TTC549 (cell line): ENCODE data around the gene NOL3.

Experiments
- FAIRE-seq: peaks from 2 replicates; lab custom pipeline; 2012; peaks lifted over from hg19 to GRCh38; lab: Jason Lieb, UNC

The NOL3 gene

DNA sequence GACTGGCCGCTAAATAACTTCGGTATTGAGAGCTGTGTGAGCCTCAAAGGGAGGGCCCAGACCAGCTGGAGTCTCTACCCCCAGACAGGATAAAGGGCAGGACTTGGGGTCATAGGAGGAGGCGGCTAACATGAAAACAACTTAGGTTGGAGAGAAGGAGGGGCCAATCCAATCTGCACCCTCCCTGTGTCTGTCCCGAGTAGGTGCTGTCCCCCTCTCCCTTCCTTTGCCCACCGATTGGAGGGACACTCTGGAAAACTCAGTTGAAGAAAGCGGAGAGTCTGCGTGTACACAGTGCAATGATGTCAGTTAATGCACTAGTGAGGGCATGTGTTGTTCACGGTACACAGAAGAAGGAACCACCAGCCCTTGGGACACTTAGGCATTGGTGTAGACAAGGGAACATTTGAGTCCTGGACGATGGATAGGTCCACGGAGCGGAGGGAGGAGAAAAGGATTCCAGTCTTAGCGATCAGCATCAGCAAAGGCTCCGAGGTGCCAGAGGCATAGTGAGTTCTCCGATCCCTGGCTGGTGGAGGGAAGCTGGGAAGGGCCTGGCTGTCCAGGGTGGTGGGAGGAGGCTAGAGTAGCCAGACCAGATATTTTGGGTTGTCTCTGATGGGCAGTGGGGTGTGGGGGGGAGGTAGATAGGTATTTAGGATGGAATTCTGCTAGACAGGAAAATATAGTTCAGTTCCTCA is 761 bp downstream of the NOL3 start:
- FAIRE-seq, result no peak

DNA sequence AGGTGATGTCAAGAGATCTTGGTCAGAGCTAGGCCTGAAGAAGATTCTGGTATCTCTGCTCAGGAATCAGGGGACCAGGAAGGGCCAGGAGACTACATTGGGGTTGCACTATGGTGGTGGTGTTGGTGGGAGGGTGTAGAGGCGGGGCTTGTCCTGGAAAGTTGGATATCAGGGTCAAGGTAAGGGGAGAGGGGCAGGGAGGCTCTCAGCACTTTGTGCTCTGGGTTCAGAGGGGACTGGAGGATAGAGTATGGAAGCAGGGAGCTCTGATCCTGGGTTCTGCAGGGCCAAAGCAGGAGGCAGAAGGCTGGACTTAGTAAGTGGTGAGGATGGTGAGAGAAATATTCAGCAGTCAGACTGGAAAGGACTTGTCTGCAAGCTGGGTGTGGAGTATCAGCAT is 3.0 kb downstream of the NOL3 start:
- no peak for FAIRE-seq

DNA sequence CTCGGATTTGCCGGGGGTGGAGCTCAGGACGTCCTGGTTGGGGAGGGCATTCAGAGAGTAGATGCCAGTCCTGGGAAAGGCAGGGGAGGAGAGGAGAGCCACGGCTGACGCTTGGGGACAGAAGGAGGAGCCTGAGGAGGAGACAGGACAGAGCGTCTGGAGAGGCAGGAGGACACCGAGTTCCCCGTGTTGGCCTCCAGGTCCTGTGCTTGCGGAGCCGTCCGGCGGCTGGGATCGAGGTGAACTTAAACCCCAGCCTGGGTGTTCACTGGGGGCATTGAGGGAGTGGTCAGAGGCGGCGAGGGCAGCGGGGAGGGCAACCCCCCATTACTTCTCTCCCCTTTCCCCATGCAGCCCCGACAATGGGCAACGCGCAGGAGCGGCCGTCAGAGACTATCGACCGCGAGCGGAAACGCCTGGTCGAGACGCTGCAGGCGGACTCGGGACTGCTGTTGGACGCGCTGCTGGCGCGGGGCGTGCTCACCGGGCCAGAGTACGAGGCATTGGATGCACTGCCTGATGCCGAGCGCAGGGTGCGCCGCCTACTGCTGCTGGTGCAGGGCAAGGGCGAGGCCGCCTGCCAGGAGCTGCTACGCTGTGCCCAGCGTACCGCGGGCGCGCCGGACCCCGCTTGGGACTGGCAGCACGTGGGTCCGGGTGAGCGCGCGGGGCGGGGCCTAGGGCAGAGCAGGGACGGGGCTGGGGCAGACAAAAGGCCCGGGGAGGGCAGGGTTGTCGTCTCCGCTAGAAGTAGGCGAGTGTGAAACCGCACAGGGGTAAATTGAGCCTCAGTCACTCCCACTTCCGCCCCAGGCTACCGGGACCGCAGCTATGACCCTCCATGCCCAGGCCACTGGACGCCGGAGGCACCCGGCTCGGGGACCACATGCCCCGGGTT is 3.7 kb downstream of the NOL3 start:
- no peak for FAIRE-seq

DNA sequence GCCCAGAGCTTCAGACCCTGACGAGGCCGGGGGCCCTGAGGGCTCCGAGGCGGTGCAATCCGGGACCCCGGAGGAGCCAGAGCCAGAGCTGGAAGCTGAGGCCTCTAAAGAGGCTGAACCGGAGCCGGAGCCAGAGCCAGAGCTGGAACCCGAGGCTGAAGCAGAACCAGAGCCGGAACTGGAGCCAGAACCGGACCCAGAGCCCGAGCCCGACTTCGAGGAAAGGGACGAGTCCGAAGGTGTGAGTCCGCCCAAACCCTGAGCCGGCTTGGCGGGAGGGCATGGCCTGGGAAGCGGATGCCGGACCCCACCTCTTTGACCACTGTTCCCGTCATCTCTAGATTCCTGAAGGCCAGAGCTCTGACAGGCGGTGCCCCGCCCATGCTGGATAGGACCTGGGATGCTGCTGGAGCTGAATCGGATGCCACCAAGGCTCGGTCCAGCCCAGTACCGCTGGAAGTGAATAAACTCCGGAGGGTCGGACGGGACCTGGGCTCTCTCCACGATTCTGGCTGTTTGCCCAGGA is 4.4 kb downstream of the NOL3 start:
- no peak for FAIRE-seq

DNA sequence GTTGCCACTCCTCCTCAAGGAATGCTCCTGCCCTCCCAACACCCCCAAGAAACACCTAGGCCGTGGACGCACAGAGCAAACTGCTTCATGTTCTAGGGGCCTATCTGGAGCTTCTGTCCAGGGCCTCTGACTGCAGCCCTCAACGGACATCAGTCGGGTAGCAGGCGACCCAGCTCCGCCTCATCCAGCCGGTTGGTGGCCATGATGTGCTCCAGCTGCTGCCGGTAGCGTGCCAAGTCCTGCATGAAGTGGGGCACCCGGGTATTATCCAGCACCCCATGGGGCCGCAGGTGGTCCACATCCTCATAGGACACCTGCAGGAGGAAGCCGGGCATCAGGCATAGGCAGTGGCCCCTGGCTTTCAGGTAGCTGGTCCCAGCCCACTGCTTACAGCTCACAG is 6.3 kb downstream of the NOL3 start:
- FAIRE-seq, result no peak

DNA sequence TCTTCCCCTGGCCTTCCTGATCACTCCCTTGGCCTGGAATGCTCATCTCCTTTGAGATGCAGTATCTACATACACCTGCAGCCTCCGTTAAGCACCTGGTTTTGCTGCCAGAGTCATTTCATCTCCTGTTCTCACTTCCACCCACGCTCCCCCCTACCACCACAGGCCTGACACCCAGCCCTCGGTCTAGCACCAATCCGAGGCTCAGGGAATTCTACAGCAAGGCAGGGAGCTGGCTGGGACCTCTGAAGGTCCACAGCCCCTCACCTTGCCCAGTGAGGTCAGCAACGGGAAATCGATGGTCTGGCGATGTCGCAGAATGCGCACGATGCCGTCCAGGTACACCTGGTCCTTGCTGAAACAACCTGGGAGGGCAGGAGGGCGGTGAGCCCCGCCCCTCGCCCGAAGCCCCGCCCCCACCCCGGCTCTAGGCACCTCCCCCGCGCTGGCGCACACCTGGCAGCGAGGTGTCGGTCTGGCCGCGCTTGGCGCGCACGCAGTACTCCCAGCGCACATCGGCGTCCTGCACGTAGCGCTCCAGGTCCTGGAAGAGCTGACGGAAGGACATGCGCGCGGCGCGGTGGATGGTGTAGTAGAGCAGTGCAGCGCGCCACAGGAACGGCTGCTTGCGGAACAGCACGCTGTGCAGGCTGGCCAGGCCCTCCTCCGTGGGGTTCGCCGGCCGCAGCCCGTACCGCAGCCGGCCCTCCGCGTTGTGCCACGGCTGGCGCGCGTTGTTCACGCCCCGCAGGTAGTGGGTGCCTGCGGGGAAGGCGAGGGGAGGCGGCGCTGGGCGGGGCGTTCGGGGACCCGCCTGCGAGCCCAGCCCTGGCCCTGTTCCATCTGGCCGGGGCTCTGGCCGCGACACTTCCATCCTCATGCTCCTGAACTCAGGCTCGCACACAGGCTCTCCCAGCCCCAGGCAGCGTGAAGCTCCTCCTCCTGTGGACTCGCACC is 7.7 kb downstream of the NOL3 start:
- no peak for FAIRE-seq

DNA sequence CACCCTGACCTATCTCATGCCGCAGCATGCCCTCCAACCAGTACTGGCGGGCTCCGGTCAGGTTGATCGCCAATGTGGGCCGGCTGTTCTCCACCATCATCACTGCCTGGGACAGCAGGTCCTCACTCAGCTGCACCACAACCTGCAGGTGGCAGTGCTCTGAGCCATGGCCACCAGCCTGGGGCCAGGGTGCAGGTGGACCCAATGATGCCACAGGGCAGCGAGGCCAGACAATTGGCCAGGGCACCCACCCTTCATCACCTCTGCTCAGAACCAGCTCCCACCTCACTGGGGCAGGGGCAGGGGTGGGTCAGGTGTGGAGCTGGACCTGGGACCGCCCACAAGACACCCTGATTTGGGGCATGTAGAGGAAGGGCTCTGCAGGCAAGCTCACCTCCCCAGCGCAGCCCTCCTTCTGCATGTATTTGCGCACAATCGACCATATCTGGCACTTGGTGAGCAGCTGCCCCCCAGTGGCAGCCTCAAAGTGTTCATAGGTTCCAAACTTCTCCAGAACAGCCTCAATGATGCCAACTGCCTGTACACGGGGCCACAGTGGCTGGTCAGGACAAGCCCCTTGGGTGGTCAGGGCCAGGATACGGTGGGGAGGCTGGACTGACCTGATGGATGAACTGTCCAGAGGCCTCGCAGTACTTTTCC is 9.2 kb downstream of the NOL3 start:
- FAIRE-seq, result no peak

DNA sequence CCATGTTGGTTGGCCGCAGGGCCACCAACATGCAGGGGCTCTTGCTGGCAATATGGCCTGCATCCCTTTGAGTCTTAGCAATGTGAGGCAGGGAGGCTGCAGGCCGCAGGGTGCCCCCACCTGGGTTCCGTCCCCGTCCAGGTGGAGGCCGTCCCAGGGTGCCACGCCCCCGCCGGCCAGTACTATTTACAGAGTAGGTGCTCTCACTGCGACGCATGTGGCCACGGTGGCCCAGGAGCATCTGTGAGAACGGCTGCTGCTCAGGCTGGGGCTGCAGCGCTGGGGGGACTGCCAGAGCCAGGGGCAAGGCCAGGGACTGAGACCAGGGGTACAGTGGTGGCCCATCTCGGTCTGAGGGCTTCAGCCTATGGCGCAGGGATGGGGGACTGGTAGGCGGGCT is 9.8 kb downstream of the NOL3 start:
- no peak for FAIRE-seq

DNA sequence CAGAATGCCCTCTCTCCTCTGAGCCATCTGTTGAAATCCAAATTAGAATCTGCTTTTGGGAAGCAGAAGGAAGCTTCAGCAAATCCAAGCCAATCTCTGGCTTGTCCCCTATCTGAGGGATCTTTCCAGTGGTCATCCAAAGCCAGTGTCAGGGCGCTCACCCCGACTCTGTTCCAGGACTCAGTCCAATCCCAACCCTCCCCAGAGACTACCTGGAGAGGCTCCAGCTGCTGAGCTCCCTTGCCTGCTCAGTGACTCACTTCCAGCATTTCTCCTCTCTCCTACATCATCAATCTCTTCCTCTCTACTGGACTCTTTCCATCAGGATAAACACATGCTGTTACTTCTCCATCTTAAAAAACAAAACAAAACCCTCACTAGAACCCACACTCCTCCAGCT is 11.0 kb downstream of the NOL3 start:
- FAIRE-seq, result no peak

DNA sequence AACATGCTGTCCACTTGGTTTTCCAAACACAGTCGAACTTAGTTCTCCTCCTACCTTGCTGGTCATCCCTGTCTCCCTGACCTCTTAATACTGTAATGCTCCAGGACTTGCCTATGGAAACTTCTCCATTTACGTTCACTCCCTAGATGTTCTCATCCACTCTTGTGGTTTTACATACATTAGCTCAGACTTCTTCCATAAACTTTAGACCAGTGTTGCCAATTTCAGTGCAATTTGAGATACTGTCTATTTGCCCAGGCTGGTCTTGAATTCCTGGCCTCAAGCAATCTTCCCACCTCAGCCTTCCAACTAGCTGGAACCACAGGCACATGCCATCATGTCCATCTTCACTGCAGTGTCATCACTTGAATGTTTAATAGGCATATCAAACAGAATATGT is 11.9 kb downstream of the NOL3 start:
- FAIRE-seq, result no peak

DNA sequence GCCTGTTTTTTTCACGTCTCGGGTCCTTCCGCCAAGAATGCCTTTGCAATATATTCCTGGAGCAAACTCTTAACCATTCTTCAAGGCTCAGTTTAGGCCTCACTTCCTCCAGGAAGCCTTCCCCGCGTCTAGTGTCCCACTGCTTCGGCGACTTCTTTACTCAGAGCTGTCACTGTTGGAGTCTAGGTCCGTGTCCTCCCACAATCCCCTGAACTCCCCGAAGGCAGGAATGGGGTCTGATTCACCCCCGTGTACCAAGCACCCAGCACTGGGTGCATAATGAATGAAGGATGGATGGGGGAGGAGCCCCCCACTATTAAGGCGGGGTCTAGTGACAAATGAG is 12.9 kb downstream of the NOL3 start:
- no peak for FAIRE-seq

DNA sequence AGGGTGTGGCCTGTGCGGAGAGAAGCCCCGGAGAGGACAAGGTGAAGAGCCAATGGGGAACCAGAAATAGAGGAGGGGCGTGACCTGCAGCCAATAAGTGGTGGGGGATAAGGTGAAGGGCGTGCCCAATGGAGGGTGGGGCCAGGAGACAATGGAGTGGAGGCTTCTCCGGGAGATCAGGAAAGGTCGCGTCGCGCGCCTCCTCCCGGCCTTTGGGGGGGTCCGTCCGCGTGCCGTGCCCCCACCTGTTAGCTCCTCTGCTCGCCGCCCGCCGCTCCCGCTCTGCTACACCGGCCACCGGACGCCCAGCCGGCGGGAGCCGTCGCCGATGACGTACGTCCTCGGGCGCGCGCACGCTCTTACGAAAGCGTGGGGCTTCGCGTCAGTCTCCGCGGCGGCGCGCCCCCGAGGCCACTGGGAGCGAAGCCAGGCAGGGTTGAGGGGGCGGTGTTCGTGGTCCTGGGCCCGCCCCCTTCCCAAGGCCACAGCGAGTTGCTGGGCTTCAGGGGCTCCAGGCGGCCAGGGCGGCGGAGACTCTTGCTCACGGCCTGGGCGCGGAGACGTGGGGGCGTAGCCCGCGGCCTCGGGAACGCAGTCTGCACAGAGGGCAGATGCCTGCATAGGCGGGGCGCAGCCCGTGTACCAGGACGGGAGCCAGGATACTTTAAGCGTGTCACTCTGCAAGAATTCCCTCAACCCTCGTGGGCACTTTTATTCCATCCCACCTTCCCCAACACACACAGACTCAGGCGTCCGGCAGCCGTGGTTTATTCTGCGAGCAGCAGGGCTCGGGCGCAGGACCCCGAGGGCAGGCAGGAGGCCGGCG is 13.5 kb downstream of the NOL3 start, which contains the start of gene MATCAP1:
TSS of gene MATCAP1 (minus strand) at position 337 of the 826 bp plus-strand sequence. CDS start 3,353 bp downstream, outside the sequence.
- peak; percentile 83 for FAIRE-seq

DNA sequence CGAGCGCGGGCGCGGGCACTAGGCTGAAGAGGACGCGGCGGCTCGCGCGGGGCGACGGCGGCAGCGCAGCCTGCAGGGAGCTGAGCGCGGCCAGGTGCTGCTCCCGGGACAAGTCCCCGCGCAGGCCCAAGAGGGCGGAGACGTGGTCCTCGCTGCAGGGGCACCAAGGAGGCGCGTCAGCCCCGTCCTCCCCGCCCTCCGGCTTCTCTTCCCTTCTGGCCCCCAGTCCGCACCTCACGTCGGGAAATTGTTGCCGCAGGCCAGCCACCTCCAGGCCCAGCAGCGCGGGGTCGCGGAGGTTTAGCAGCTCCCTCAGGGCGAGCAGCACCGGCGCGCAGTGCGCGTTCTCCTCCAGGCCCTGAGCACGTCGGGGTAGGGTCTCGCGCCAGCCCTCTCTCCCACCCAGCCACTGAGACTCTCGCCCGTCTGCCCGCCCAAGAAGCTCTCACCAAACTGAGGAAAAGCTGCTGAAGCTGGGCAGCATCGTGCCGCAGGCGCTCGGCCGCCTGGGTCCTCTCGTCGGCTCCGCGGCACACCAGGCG is 14.2 kb downstream of the NOL3 start:
- FAIRE-seq, result no peak

DNA sequence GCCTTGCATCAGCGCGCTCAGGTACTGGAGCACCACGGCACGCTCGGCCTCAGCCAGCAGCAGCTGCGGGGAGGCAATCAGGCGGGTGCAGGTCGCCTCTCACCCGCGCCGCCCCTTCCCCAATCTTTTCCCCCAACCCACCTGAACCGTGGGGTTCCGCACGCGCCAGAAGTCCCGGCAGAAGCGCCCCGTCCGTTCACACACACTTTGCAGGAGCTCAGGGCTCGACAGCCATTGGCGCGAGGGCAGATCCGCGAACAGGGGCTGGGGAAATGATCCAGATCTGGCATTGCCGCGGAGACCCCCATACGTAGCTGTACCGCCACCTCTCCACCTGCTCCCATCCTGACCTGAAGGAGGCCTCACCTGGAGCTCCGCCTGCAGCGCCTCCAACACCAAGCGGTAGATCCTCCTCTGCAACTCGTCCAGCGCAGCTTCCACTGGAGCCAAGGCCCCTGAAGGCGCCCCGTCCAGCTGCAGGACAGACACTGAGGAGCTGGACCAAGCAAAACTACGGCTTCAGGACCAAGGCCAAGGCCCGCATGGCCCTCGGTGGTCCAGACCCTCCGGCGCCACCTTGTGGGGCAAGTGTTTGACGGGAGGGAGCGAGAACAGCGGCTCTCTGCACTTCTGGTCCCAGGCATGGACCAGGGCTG is 14.8 kb downstream of the NOL3 start:
- FAIRE-seq, result peak; percentile 61

DNA sequence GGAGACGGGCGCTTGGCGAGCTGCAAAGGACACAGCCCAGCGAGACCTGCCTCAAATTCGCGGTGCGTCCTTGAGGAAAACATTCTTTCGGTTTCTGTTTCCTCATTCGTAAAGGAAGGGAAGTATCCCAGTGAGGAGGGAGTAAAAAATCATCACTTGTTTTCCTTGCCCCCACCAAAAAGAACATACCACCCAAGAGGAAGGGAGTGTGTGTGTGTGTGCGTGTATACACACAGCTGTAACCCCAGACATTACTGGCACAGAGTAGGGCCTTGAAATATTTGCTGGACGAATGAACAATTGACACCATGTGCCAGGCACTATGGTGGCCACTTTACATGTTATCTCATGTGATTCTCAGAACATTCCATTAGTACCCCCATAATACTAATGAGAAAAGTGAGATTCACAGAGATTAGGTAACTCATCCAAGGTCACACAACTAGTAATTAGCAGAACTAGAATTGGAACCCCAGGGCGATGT is 15.4 kb downstream of the NOL3 start:
- no peak for FAIRE-seq

DNA sequence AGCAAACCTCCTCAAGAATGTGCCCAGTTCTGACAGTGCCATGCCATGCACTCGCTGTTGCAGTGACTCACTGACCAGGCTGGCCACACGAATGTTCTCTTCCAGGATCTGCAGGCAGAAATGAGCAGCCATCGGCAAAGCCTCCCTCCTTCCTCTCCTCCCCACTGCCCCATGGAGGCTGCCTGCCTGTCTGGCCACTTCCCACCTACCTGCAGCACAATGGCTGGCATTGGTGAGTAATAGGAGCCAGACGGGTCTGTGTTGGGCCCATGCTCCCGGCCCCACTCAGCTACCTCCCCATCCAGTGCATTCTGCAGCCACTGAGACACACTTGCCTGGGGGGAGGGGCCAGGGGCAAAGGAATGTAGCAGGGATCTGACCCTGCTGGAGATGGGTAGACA is 16.2 kb downstream of the NOL3 start:
- no peak for FAIRE-seq

DNA sequence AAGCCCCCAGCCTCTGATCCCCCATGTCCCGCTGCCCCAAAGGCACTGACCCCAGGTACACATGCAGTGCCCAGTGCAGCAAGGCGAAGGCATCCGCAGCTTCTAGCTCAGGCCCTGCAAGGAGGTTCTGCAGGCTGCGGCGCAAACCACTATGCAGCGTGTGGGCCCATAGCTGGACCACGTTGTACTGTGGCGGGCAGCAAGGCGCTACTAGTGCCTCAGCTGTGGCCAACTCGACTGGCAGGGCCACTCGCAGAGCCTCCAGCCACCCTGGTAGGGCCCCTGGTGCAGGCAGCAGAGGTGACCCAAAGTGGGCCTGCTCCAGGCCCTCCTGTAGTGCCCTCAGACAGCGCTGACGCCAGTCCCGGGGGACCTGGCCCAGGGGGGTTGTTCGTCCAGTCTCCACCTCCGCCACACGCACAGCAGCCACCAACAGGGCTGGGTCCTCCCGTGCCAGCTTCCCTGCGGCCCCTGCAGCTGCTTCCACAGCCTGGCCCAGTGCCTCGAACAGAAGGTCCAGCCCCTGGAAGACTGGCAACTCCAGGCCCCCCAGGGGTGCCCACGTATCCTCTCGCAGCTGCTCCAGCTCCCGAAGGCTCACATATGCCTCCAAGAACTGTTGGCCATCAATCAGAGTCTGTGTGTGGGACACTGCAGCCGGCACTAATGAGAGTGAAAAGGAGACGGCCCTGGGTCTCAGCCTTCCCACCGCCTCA is 17.0 kb downstream of the NOL3 start:
- FAIRE-seq, result no peak

DNA sequence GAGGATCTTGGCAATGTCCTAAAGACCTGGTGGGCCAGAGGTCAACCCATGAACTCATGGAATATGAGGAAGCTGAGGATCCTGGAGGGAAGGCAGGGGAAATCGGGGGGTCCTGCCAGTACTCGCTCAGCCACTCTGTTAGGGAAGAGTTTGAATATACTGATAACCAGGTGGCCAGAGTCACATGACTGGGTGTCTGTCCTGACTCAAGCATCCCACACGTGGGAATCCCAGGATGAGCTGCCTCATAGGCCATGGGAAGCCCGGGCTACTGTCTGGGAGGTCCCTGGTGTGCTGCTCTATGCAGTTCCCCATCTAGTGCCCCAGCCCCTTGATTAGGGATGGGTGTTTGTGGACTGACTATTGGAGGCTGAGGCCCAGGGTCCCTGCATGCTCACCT is 18.0 kb downstream of the NOL3 start:
- FAIRE-seq, result no peak

DNA sequence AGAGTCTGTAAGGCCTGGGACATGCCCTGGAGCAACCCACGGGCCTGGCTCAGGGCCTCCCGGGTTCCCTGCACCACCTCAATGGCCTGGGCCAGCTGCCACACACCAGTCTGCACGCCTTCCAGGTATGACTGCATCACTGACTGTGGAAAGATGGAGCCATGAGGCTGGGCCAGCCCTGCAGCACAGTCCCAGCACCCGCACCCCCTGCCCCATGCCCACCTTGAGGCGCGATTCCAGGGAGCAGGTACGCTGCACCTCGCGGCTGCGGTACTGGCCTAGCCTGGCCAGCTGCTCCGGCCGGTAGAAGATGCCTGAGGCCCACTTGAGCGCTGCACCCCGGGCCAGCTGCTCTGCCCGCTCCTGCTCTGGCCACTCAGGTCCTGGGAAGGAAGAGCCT is 18.5 kb downstream of the NOL3 start:
- FAIRE-seq, result no peak
